Lower lobe of right lung (tissue), 2 donors: Measurements from ENCODE around the gene AIFM1. TPM values are rescaled to one million over a fixed set of nuclear protein-coding genes. Genes with fewer than 3 reads are reported as not detected.

Experiments
- ATAC-seq, 2 donors: fragments of 200-7000 bp; cut with Tn5 transposase; one replicate each; pipeline ENCODE4 v1.9.1; 2020 to 2022; ENCODE audit warnings: mild to moderate bottlenecking in 2 of 2, moderate library complexity in 2 of 2
- DNase-seq: peaks from one replicate; pipeline ENCODE4 v3.0.0-alpha.2; 2020
- H3K27ac ChIP-seq: fragments of 200-600 bp; one replicate; pipeline ENCODE4 v1.8.0; 2022
- H3K27me3 ChIP-seq: fragments of 200-600 bp; one replicate; pipeline ENCODE4 v1.8.0; 2022; ENCODE audit warnings: low read depth
- H3K36me3 ChIP-seq: fragments of 200-600 bp; one replicate; pipeline ENCODE4 v1.8.0; 2022; ENCODE audit warnings: mild to moderate bottlenecking
- H3K4me1 ChIP-seq: fragments of 200-600 bp; one replicate; pipeline ENCODE4 v1.8.0; 2022
- H3K4me3 ChIP-seq: fragments of 200-600 bp; one replicate; pipeline ENCODE4 v1.8.0; 2022; ENCODE audit warnings: mild to moderate bottlenecking
- H3K9me3 ChIP-seq: fragments of 200-600 bp; one replicate; pipeline ENCODE4 v1.8.0; 2022
- intact Hi-C: fragments of 100-400 bp; cut with DNase I; formaldehyde crosslinking; loops from one replicate; pipeline ENCODE4 v1.11.0; 2022
- total RNA-seq: library from RNA; stranded (reverse); fragmentation: NEBNext Ultra II Directional; extraction: Animal tissue kit (Norgen Biotek cat#: 25700); gene quantifications from one replicate; pipeline ENCODE4 v1.2.1, GENCODE V29; 2021
- TF ChIP-seq, protein P1 (sequence below): fragments of 200-600 bp; IDR thresholded peaks from one replicate; pipeline ENCODE4 v1.8.0; 2022; ENCODE audit warnings: antibody characterized with exemption, mild to moderate bottlenecking
- donor health status: DM: no; HTN: yes; CAD: no; lungs with severe emphysema.

The AIFM1 gene
- total RNA-seq, 1 donor from 2014 or later, result 23.1 TPM

DNA sequence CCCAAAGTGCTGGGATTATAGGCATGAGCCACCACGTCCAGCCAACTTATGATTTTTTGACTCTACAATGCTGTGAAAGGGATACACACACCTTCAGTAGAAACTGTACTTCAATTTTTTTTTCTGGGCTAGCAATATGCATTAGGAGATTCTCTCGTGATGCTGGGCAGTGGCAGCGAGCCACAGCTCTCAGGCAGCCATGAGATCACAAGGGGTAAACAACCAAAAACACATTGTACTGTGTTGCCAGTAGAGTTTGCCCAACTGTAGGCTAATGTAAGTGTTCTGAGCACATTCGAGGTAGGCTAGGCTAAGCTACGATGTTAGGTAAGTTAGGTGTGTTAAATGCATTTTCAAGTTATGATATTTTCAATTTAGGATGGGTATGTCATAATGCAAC lies 31.8 kb upstream of the AIFM1 start:
- ATAC-seq, result no peak
- H3K27me3 ChIP-seq, result no peaks in the 10 kb centered on the region
- intact Hi-C loops, result loop anchor here (10.0 kb wide), 1 partner anchor 113 kb away; no protein-coding TSS in a partner anchor
- no peaks in the 10 kb centered on the region for H3K36me3 ChIP-seq
- H3K4me1 ChIP-seq, result no peaks in the 10 kb centered on the region
- no peak overlapping the region for H3K4me3 ChIP-seq
- no peak overlapping the region for H3K27ac ChIP-seq
- no peak for DNase-seq
- H3K9me3 ChIP-seq, result no peaks in the 10 kb centered on the region
- TF ChIP-seq, protein P1, sequence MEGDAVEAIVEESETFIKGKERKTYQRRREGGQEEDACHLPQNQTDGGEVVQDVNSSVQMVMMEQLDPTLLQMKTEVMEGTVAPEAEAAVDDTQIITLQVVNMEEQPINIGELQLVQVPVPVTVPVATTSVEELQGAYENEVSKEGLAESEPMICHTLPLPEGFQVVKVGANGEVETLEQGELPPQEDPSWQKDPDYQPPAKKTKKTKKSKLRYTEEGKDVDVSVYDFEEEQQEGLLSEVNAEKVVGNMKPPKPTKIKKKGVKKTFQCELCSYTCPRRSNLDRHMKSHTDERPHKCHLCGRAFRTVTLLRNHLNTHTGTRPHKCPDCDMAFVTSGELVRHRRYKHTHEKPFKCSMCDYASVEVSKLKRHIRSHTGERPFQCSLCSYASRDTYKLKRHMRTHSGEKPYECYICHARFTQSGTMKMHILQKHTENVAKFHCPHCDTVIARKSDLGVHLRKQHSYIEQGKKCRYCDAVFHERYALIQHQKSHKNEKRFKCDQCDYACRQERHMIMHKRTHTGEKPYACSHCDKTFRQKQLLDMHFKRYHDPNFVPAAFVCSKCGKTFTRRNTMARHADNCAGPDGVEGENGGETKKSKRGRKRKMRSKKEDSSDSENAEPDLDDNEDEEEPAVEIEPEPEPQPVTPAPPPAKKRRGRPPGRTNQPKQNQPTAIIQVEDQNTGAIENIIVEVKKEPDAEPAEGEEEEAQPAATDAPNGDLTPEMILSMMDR, result no peak

DNA sequence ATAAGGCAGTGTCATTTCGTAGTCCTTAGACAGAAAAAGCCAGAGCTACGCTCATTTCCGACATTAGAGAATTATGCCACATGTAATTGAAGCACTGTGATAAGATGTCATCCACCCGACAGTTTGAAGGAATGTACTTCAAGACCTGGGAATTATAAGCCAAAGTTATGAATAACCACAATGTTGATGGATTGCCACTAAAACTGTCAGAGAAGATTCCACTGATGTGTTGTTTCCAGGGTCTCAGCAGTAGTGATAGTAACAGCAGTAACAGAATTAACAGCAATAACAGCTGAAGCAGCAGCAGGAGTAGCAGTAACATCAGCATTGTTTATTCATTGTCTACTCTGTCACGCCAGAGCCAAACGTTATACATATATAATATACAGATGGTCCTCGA lies 30.8 kb upstream of the AIFM1 start:
- Histone ChIP-seq H3K36me3 (no peaks in the 10 kb centered on the region), H3K9me3 (no peaks in the 10 kb centered on the region), H3K4me3 (no peak overlapping the region), H3K27me3 (no peaks in the 10 kb centered on the region), H3K4me1 (no peaks in the 10 kb centered on the region), H3K27ac (no peak overlapping the region)
- TF ChIP-seq, protein P1, result no peak
- ATAC-seq (no peak), DNase-seq (no peak)
- intact Hi-C loops, result loop anchor here (10.0 kb wide), 1 partner anchor 112 kb away; no protein-coding TSS in a partner anchor

DNA sequence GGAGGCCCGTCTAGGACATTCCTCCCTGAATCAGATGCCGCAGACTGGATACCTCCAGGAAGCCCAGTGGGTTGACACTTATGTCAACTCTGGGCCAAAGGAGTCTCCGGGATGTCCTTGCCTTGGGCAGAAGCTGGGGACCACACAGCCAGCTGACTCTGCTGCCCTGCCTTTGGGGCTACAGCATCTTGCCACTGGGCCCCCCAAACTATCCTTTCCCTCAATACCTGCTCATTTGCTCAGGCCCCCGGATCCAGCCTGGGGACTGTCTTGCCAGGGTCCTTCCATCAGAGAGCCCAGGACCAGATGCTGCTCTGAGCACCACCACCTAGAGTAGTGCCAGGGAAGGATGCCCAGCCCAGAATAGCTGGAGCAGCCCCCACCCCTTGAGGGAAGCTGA lies 25.2 kb upstream of the AIFM1 start:
- Histone ChIP-seq H3K27me3 (no peaks in the 10 kb centered on the region), H3K4me3 (no peak overlapping the region), H3K4me1 (no peaks in the 10 kb centered on the region), H3K9me3 (no peaks in the 10 kb centered on the region), H3K27ac (no peak overlapping the region), H3K36me3 (no peaks in the 10 kb centered on the region)
- intact Hi-C loops, result loop anchor here (10.0 kb wide), 1 partner anchor 106 kb away; no protein-coding TSS in a partner anchor
- TF ChIP-seq, protein P1, result no peak
- DNase-seq (no peak), ATAC-seq (no peak)

DNA sequence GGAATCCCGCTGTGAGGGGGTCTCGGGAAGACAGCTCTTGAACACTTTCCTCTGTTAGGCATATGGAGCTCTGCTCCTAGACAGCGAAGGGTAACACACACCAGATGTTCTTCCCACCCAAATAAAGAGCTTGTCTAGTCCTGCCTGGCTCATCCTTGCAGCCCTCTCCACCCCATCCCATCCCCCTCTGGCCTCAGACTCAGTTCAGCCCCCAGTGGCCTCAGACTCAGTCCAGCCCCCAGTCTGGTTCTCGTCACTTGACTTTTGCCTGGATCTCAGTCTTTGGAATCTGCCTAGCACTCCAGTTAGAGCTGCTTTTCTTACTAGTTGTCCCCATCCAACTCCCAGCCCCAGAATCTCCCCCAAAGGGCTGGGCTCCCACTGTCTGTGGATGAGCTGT lies 21.0 kb upstream of the AIFM1 start:
- TF ChIP-seq, protein P1, result no peak

DNA sequence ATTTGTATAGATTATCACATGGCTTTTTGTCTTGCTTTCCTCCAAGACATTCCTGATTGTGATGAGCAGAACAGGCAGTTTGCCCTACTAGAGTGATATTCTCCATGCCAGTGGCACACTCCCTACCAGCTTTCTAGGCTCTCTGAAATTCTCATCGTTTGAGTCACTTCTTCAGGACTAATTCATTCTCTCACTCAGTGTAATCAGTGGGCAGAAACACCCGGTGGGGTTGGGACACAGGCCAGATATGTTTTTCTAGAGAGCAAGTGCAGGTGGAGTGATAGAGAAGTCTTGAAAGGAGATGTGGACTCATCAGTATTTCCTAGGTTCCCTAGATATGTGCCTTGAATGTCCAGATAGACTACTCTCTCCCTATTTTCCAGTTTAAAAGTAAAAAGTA lies 19.2 kb upstream of the AIFM1 start:
- ATAC-seq (no peak), DNase-seq (no peak)
- TF ChIP-seq, protein P1, result no peak
- H3K27ac ChIP-seq, result no peak overlapping the region
- H3K9me3 ChIP-seq, result no peaks in the 10 kb centered on the region
- intact Hi-C loops, result no loop called here
- H3K27me3 ChIP-seq, result no peaks in the 10 kb centered on the region
- no peak overlapping the region for H3K4me3 ChIP-seq
- no peaks in the 10 kb centered on the region for H3K4me1 ChIP-seq
- H3K36me3 ChIP-seq, result no peaks in the 10 kb centered on the region

More for the DNA sequence above, 21.0 kb upstream of the AIFM1 start:
- Histone ChIP-seq H3K27me3 (no peaks in the 10 kb centered on the region), H3K9me3 (no peaks in the 10 kb centered on the region), H3K4me3 (no peak overlapping the region), H3K36me3 (no peaks in the 10 kb centered on the region), H3K4me1 (no peaks in the 10 kb centered on the region), H3K27ac (no peak overlapping the region)
- intact Hi-C loops, result no loop called here
- no peak for ATAC-seq
- DNase-seq, result no peak

DNA sequence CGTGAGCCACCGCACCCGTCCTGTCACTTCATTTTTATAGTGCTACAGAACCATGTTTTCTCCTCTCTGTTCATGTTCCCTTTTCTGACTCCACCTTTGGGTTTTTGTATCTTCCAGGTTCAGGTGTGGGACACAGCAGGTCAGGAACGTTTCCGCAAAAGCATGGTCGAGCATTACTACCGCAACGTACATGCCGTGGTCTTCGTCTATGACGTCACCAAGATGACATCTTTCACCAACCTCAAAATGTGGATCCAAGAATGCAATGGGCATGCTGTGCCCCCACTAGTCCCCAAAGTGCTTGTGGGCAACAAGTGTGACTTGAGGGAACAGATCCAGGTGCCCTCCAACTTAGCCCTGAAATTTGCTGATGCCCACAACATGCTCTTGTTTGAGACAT lies 18.5 kb upstream of the AIFM1 start:
- TF ChIP-seq, protein P1, result no peak
- Histone ChIP-seq H3K27me3 (no peaks in the 10 kb centered on the region), H3K4me1 (no peaks in the 10 kb centered on the region), H3K36me3 (no peaks in the 10 kb centered on the region), H3K4me3 (no peak overlapping the region), H3K9me3 (no peaks in the 10 kb centered on the region), H3K27ac (no peak overlapping the region)
- intact Hi-C loops, result no loop called here
- ATAC-seq (no peak), DNase-seq (no peak)
